Neural crest cell (in vitro differentiated cells): ENCODE data around the gene PPP1R9B. TPM values are rescaled to one million over a fixed set of nuclear protein-coding genes. Genes with fewer than 3 reads are reported as not detected.
A peak's percentile ranks its signal among the peaks of the same experiment; 100 is the strongest.

ENCODE experiments used
- DNase-seq: peaks from one replicate; pipeline ENCODE4 v3.0.0; 2021; ENCODE audit warnings: low read depth, mixed read lengths, low spot score
- H3K27ac Mint-ChIP-seq: one replicate; pipeline ENCODE4 v1.8.0; 2021; ENCODE audit warnings: mild to moderate bottlenecking, mixed read lengths; ENCODE audit not compliant: unreplicated experiment
- H3K27me3 Mint-ChIP-seq: 2 replicates; pipeline ENCODE4 v1.8.0; 2021; ENCODE audit warnings: low read depth, mild to moderate bottlenecking, mixed read lengths
- H3K36me3 Mint-ChIP-seq: 2 replicates; pipeline ENCODE4 v1.8.0; 2021; ENCODE audit warnings: low read depth, mild to moderate bottlenecking, mixed read lengths
- H3K4me1 Mint-ChIP-seq: 2 replicates; pipeline ENCODE4 v1.8.0; 2021; ENCODE audit warnings: mixed read lengths
- H3K4me3 Mint-ChIP-seq: one replicate; pipeline ENCODE4 v1.8.0; 2021; ENCODE audit warnings: mild to moderate bottlenecking, mixed read lengths
- H3K9me3 Mint-ChIP-seq: 2 replicates; pipeline ENCODE4 v1.8.0; 2021; ENCODE audit warnings: mixed read lengths
- total RNA-seq: library from RNA; stranded (reverse); gene quantifications from 2 replicates; pipeline ENCODE4 v1.2.1, GENCODE V29; 2021
- TF ChIP-seq, protein P1 (sequence below): fragments of 200-600 bp; sonication (generic); conservative IDR thresholded peaks from 2 replicates; pipeline ENCODE4 v1.5.0; 2021; ENCODE audit warnings: antibody characterized with exemption, mild to moderate bottlenecking

PPP1R9B gene
- total RNA-seq, 1 donor from 2014 or later, result 68.8 TPM

DNA sequence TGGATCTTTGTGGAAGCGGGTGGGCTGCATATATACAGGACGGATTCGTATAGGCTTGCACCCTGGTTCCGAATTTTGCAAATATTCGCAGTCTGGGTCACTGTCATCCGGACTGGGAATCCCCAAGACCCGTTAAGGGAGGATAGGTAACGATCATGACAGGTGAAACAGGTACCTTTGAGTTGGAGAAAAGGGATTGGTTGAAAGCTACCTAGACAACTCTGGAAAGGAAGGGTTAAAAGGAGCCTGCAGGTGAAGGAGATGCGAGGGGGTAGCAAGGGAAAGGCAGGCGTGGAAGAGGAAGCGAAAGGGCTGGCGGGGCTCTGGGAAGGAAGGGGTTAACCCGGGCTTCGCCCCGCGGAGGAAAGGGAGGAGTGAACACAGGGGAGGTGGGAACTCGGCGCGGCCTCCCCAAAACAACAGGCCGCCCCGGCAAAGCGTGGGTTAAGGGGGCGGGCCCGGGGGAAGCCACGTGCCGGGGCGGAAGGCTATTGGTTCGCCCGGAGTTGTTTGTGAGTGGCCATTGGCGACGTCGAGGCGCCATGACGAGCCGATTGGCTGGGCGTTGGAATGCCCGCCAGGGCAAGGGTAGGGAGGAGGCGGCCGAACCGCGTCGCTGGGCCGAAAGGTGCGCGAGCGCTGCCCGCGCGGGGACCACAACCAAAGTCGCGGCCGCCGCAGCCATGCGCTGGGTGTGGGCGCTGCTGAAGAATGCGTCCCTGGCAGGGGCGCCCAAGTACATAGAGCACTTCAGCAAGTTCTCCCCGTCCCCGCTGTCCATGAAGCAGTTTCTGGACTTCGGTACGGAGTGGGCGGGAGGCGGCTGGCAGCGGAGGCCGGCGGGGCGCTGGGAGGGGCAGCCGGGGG is 55.5 kb downstream of the PPP1R9B start, which contains the start of gene PDK2:
PDK2 (plus strand) TSS at position 599 of the 867 bp plus-strand sequence; CDS start at position 684, 85 bp downstream.
- H3K4me3 Mint-ChIP-seq, result peak within 1 kb of the TSS; percentile 93
- H3K27me3 Mint-ChIP-seq, result no peaks in the 10 kb centered on the region
- TF ChIP-seq, protein P1, sequence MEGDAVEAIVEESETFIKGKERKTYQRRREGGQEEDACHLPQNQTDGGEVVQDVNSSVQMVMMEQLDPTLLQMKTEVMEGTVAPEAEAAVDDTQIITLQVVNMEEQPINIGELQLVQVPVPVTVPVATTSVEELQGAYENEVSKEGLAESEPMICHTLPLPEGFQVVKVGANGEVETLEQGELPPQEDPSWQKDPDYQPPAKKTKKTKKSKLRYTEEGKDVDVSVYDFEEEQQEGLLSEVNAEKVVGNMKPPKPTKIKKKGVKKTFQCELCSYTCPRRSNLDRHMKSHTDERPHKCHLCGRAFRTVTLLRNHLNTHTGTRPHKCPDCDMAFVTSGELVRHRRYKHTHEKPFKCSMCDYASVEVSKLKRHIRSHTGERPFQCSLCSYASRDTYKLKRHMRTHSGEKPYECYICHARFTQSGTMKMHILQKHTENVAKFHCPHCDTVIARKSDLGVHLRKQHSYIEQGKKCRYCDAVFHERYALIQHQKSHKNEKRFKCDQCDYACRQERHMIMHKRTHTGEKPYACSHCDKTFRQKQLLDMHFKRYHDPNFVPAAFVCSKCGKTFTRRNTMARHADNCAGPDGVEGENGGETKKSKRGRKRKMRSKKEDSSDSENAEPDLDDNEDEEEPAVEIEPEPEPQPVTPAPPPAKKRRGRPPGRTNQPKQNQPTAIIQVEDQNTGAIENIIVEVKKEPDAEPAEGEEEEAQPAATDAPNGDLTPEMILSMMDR, result no peak
- H3K9me3 Mint-ChIP-seq, result no peaks in the 10 kb centered on the region
- DNase-seq, result peak; percentile 88
- peak within 1 kb of the TSS; percentile 96 for H3K27ac Mint-ChIP-seq
- peaks cover 21% of the 10 kb centered on the region for H3K4me1 Mint-ChIP-seq
- no peaks in the 10 kb centered on the region for H3K36me3 Mint-ChIP-seq

DNA sequence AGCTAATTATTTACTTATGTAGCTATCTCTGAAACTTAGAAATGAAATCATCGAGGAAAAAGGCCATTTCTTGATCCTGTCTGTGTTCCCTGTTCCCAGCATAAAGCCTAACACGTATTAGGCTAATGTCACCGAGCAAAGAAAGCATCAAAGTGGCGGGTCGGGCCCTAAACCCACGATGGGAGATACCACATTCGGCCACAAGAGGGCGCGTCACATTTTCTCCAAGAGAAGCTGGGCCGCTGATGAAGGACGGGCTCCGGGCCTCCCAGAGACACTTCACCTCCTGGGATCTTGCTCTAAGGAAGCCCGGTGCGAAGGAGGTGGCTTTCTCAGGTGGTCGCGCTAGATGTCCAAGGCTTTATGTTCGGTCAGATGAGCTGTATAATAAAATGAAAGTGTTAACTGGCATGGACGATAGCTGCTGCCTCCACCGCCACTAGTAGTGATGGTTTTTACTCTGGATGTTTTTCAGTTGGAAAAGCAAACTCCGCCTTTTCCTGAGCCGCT is 56.2 kb downstream of the PPP1R9B start:
- peak overlapping the region; percentile 93 for H3K4me3 Mint-ChIP-seq
- H3K27ac Mint-ChIP-seq, result peak overlapping the region; percentile 92

DNA sequence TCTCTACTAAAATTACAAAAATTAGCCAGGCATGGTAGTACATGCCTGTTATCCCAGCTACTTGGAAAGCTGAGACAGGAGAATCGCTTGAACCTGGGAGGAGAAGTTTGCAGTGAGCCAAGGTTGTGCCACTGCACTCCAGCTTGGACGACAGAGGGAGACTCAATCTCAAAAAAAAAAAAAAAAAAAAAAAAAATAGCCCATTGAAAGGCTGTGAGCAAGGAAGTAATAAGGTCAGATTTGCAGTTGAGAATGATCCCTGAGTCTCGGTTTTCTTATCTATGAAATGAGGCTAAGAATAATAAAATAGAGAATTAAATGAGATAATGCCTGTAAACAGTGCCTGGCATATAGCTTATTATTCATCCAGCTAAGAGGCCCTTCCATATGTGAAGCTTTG is 56.7 kb downstream of the PPP1R9B start:
- TF ChIP-seq, protein P1, result no peak

More for the DNA sequence above, 56.2 kb downstream of the PPP1R9B start:
- peaks cover 21% of the 10 kb centered on the region for H3K4me1 Mint-ChIP-seq
- DNase-seq, result peak; percentile 98
- no peaks in the 10 kb centered on the region for H3K27me3 Mint-ChIP-seq
- H3K36me3 Mint-ChIP-seq, result no peaks in the 10 kb centered on the region
- H3K9me3 Mint-ChIP-seq, result no peaks in the 10 kb centered on the region
- TF ChIP-seq, protein P1, result peak; percentile 93

DNA sequence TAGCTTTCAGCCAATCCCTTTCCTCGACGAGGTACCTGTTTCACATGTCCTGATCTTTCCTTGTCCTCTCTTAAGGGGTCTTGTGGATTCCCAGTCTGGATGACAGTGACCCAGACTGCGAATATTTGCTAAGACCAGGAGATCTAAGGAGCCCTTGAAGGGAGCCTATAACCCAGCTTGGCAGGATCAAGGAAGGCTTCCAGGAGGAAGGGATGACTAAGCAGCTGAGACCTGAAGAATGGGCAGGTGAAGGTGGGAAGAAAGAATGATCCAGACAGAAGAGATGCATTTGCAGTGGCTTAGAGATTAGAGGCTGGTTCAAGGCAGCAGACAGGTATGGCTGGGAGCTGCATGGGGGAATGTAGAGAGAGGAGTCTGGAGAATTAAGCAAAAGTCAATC is 57.2 kb downstream of the PPP1R9B start:
- Mint-ChIP-seq H3K27me3 (no peaks in the 10 kb centered on the region), H3K27ac (no peak overlapping the region), H3K9me3 (no peaks in the 10 kb centered on the region), H3K4me3 (peak overlapping the region; percentile 93), H3K36me3 (no peaks in the 10 kb centered on the region), H3K4me1 (peaks cover 21% of the 10 kb centered on the region)
- no peak for DNase-seq
- TF ChIP-seq, protein P1, result no peak

More for the DNA sequence above, 56.7 kb downstream of the PPP1R9B start:
- Mint-ChIP-seq H3K36me3 (no peaks in the 10 kb centered on the region), H3K9me3 (no peaks in the 10 kb centered on the region), H3K4me1 (peaks cover 21% of the 10 kb centered on the region), H3K4me3 (peak overlapping the region; percentile 93), H3K27me3 (no peaks in the 10 kb centered on the region), H3K27ac (no peak overlapping the region)
- DNase-seq, result no peak

DNA sequence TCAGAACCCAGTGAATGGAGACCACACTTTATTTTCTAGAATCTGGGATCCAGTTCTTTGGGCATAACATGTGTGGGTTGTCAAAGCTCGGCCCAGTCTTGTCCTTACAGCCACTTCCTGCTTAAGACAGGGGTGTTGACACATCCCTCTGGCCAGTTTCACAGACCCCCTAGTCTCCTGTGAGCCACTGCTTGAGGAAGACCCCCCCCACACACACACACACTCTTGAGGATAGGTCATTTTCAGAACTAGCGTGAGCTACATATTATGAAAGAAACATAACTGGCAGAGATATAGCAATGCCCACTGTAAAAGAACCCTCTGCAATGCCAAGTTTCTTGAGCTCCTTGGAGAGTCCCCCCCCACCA is 58.6 kb downstream of the PPP1R9B start:
- no peak overlapping the region for H3K4me3 Mint-ChIP-seq
- DNase-seq, result no peak
- H3K27me3 Mint-ChIP-seq, result no peaks in the 10 kb centered on the region
- H3K9me3 Mint-ChIP-seq, result no peaks in the 10 kb centered on the region
- no peak overlapping the region for H3K27ac Mint-ChIP-seq
- TF ChIP-seq, protein P1, result no peak
- no peaks in the 10 kb centered on the region for H3K36me3 Mint-ChIP-seq
- H3K4me1 Mint-ChIP-seq, result peaks cover 21% of the 10 kb centered on the region
